Hematopoietic multipotent progenitor cell treated with erythropoietin and hydrocortisone succinate and interleukin-3 and kit ligand, for 17 days (in vitro differentiated cells): ENCODE measurements around the gene ZNHIT1.

Experiments used
- DNase-seq: peaks from one replicate; pipeline ENCODE4 v3.0.0-alpha.2; 2015; ENCODE audit warnings: low spot score

Gene ZNHIT1

DNA sequence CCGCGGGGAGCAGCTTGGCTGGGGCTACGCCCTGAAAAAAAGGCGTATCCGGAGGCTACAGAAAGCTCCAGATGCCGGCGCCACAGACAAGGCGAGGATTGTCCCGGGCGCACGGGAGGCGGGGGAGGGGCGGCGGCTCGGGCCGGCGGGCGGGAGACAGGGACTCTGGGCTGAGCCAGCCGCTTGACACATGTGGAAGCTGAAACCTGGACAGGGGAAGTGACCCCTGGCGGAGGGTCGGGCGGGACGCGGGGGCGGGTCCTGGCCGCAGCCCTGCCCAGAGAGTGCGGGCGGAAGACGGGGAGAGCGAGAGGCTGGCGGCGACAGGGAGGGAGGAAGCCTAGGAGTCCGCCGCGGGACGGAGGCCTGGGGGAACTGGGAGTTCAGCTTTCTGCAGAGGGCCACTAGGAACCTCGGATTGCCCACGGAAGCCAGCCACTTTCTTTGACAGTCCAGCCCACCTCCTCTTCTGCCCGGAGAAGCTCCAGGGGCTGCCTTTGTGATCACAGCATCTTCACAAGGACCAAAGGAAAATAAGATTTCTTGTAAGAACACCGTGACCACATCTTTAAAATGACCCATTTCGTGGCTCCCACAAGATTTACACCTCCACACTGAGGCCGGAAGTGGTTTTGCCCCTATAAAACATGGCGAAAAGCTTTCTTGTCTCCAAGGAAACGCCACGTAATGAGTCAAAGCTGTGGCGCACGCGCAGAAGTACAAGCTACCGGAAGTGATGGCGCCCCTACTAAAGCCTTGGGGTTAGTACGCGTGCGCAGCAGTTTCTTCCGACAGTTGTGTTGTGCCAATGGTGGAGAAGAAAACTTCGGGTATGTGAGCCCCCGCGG lies at the start of gene ZNHIT1, which contains the start of gene PLOD3:
Gene ZNHIT1, plus strand, starts transcription at position 778 of the 848 bp plus-strand sequence. Its CDS starts 31 bp downstream, at position 809.
Gene PLOD3, minus strand, starts transcription at position 194 of the 848 bp plus-strand sequence. CDS start 307 bp downstream, outside the sequence.
- DNase-seq: peak; percentile 100

DNA sequence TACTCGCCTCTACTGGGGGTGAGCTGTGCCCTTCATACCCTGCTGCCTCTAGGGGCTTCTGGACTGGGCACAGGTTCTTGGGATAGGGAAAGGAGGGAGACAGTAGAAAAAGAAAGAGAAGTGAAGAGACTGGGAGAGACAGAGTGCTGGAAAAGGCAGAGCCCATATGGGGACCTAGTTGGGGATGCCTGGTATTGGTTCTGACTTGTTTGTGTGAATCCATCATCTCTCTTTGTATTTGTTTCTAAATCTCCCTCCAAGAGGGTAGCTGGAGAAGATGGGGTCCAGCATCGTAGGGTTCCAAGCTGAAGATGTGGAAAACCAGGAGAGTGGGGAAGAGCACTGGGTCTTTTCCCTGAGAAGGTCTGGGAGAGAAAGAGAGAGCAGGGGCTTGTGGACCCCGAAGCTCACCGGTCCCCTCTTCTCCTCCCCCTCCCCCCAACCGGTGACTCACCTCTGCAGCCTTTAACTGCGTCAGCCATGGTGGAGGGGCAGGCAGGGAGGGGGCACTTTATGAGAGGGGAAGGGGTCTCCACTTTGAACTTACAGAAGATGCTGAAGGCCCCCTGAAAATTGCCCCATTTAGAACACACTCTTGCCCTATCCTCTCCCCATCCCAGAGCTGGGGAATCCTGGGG lies 49.4 kb upstream of the ZNHIT1 start:
- no peak for DNase-seq

DNA sequence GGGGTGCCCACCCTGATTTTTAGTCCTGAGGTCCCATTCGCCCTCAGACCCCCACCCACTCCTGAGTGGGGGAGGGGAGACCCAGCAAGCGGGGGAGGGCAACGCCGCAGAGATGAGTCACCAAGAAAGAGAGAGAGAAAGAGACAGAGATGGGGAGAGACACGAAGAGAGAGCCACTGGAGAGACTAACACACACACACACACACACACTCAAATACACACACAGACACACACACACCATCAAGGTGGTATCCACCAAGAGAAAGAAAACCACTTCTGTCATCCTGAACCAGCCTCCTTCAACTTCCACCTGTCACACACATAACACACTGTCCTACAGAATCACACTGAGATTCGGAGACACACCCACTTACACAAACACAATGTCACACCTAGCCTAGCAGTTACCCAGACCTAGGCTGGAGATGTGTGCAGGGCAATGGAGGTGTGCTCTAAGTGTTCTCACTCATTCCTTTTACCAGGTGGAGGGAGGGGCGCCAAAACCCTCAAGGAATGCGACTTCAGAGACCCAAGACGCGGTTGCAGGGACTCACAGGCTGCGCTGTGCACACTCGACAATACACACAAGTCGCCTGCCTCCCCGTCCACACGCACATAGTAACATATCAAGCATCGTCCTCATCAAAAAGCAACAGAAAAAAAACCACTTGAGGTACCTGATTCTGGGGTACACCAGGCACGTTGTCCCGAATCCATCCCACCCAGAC lies 48.7 kb upstream of the ZNHIT1 start:
- DNase-seq: no peak

DNA sequence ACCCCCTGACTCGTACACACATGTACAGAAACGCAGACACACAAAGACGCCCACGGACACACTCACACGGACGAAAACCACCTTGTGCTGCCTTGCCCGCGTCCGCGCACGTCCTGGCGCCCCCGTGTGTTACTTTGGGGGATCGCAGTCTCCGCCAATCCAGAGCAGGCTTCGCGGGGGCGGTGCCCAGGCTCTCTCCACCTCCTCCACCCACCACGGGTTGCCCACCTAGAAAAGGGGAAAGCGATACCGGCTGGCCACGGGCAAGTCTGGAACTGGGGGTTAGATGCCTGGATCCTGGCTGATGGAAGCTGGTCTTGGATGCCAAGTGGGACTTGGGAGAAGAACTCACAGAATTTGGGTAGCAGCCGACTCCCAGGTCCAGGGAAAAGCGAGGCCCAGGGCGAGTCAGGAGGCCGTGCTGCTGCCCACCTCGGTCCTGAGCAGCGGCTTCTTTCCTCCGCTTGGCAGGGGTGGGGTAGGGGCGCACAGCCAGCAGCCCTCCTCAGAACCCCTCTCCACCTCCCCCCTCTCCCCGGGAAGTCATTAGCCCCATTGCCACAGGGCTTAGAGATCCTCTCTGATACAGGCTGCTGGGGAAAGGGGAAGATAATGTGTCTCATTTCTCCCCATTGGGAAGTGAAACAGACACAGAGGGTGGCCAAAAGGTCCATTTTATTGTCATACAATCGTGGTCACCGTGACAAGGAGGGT lies 48.0 kb upstream of the ZNHIT1 start:
- peak; percentile 66 for DNase-seq

DNA sequence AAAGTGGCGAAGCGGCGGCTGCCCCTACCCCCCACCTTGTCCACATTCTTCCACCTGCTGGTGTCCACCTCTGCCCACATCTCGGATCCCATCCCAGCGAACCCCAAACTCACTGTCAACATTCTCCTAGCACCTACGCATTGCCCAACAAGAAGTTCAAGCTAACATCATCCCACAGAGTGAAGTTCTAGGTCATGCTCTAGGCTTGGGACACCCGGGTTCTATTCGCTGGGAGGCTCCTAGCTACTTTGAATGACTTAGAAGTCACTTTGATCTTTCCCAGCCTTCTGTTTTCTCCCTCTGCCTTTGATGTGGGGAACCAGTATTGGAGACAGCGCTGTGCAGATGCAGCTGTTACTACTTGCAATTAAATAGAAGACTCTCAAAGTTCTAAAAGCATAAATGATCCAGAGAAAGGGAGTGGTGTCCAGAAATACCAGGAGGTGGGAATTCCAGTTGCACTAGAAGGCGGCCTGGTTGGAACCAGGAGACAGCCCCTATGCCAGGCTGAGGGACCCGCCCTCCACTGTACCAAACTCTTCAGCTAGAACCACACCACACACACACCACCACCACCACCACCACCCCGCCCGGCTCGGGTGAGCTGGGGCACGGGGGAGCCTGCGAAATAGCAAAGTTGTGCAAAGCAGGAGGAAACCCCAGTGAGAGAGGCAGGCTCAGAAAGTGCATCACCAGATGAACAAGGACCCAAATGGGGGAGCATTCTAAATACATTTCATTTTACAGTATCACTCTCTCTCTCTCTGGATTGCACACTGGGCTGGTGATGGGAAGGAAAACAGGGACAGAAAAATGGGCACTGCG lies 47.1 kb upstream of the ZNHIT1 start:
- DNase-seq: no peak

DNA sequence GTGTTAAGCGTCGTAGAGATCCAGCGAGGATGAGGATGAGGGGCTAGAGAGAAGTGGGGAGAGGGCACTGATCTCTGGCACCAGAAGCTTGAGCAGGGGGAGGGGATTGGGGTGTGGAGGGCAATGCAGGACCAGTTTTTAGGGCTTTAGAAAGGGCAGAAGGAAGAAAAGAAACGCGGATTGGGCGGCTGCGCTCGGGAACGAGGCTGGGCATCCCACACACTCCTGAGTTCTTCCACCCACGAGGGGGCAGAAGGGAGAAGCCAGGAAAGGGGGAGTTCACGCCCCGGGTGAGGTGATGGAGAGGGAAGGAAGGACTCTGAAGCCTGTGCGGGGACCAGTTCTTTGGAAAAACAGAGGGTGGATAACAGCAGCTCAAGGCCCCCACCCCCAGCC lies 46.5 kb upstream of the ZNHIT1 start:
- DNase-seq: no peak

DNA sequence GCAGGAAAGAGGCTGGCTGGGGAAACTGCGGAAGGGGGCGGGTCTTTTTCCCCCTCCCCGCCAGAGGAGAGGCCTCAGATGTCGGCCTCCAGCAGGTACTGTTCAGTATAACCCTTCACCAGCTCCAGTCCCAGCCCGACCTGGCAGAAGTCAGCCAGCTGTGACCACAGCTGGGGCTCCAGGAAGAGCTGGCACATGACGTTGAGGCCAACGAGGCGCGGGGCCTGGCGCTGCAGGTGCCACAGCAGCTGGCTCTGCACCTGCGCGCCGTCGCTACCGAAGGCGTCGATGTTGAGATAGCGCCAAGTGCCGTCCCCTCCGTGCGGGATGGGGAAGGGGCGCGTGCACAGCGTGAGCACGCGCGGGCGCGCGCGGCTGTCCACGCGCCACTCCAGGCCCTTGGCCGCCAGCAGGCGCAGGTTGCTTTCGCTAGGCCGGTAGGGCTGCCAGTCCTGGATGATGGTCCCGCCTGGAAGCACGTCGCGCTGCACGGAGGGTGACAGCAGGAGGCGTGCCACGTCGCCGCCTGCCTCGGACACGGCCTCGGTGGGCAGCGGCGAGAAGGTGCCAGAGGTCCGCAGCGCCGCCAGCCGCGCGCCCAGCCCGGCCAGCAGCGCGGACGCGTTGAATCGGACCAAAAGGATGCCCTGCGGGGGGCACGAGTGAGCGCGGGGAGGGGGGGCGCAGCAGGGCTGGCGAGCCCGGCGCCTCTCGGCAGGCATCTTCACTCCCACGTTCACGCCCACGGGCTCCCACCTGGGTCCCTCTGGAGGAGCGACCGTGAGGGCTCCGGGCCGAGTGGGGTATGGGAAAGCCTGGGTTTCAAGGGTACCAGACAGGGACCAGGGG lies 45.7 kb upstream of the ZNHIT1 start:
- DNase-seq: no peak

DNA sequence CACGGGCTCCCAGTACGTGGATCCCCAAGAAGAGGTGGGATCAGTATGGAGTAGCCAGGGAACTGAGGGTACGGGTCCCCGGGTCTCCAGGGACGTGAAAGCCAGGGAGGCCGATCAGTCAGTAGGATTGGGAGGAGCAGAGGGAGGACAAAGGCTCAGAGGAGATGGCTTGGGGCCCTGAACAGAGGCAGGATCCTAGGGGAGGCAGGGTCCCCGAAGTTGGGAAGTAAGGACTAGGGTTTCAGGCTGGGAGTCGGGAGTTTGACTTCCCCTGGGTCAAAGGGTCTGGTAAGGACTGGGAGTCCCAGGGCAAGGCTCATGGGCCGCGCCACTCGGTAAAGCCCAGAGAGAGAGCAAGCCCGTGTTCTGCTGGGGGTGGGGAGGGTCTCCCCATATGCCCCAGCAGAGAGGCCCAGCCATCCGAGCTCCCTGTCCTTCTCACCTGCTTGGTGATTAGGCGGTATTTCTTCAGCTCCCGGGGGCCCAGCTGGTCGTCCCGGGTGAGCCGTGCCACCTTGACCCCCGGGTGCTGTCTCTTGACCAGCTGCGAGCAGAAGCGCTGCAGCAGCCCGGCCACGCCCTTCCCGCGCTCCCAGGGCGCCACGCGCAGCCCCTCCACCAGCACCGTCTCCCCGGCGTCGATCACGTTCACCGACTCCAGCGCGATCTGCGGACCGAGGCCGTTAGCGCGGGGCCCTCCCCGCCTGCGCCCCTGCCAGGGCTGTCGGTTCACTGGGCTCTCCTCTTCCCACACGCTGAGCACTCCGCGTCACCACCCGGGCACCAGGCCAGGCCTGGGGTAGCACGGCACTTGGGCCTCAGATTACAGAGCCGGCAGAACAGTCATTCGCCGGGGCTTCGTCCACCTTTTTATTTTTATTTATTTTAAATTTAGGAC lies 44.9 kb upstream of the ZNHIT1 start:
- no peak for DNase-seq

DNA sequence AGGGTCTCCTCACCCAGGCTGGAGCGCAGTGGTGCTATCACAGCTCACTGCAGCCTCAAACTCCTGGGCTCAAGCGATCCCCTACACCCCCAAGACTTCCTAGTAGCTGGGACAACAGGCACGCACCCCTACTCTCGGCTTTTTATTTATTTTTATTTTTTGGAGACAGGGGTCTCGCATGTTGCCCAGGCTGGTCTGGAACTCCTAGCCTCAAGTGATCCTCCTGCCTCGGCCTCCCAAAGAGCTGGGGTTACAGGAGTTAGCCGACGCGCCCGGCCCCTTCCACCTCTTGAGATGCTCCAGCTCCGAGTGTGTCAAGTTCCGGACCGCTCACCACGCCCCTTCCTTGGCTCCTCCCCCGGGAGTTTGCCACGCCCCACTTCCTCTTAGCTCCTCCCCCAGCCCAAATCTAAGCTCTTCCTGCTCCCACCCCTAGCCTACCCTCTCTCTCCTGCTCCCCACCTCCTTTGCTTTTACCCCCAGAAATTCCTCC lies 44.2 kb upstream of the ZNHIT1 start:
- DNase-seq: peak; percentile 39

DNA sequence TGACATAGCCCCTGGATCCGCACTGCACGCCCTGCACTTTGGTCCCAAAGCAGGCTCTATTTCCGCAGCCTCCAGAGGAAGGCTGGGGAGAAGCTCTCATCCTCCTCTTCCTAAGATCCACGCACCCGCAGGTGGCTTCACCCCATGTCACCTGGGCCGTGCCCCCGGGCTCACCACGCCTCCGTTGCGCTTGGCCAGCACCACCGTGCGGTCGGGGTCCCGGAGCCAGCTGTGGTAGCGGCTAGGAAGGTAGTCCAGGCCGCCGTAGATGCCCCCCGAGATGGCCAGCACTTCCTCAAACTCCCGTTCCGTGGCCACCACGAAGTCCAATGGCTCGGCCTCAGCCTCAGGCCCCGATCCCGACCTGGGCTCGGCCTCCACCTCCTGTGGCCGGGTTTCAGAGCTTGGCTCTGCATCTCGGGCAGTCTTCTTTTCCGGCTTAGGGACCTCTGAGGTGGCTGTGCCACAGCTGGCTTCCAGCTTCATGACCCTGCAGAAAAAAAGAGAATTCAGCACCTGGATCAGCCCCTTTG lies 43.6 kb upstream of the ZNHIT1 start:
- no peak for DNase-seq

DNA sequence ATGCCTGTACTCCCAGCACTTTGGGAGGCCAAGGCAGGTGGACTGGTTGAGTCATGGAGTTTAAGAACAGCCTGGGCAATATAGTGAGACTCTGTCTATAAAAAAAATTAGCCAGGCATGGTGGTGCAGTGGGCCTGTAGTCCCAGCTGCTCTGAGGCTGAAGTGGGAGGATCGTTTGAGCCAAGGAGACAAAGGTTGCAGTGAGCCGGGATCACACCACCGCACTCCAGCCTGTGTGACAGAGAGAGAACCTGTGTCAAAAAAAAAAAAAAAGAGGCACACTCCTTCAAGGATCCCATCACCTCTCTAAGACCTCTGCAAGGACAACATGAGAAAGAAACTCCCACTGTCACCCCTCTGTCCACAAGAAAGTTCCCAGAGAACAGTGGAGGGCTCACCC lies 42.3 kb upstream of the ZNHIT1 start:
- no peak for DNase-seq

DNA sequence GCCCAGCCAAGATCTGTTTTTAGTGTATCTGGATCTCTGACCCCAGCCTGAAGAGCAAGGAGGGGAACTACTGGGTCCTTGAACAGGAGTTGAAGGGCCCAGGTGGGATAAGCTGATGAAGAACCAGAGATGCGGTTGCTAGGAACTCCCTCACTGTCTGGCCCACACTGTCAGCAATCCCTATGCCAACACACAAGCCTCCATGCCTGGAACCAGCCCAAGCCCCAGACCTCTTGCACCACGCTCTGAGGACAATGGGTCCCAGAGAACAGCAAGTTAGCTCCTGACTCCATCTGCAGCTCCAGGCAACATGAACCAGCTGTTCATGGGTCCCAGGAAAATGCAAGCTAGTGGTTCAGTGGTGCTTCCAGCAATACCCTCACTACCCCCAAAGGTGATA lies 40.3 kb upstream of the ZNHIT1 start:
- DNase-seq: no peak

DNA sequence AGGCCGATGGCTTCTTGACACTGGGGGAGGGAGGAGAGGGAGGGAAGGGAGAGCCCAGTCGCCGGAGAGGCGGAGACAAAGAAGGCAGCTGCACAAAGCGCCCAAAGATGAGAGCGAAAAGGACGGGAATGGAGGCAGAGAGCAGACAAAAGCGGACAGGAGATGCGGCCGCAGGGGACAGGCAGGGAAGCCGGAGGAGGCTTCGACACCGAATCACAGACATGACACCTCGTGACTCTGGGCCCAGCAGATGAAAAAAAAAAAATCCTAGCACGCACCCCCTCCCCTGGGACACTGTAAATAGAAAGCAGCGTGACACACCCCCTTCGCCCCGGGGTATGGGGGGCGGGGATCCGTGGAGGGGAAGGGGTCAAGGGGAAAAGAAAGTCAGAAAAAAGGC lies 38.8 kb upstream of the ZNHIT1 start:
- DNase-seq: no peak

DNA sequence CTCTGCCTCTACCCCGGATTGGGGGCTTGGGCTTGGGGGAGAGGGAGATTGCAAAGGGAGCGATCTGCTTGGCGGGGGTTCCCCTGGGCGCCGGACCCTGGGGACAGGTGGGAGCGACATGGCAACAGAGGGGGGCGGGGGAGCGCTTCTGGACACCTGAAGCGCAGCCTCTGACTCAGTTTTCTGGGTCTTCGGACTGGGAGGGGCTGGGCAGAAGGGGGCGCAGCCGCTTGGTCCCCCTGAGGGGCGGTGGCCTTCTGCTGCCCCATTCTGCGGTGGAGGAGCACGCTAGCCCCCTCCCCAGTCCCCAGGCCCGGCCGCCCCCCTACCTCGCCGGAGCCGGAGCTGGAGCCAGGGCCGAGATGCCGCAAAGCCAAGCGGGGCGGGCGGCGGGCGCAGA lies 38.3 kb upstream of the ZNHIT1 start:
- no peak for DNase-seq

DNA sequence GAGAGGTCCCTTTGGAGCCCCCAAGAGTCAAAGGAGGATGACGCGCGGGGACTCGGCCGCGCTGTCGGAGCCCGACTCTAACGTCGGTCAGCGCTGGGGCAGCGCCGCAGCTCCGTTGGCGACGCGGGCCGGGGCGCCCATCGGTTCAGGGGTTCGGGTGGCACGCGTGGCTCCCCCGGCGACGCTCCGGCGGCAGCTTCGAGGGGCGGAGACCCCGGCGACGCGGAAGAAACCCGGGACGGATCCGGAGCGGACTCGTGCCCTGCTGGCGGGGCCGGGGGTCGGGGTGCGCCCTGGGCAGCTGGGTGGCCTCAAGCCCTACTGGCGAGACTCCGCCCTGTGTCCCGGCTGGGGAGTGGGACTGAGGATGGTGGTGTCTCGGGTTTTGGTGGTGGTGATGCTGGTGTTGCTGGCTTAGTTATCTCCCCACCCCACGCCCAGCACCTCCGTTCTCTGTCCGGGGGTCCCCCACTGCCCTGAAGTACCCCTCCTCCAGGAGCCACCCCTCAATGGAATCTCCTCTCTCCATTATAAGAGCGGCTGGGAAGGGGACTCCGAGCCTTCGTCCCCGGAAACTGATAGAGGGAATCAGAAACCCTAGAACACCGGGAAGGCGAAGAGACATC lies 37.7 kb upstream of the ZNHIT1 start, which contains the start of gene NAT16:
Gene NAT16, minus strand, starts transcription at position 164 of the 626 bp plus-strand sequence. CDS start 5,486 bp downstream, outside the sequence.
- no peak for DNase-seq

DNA sequence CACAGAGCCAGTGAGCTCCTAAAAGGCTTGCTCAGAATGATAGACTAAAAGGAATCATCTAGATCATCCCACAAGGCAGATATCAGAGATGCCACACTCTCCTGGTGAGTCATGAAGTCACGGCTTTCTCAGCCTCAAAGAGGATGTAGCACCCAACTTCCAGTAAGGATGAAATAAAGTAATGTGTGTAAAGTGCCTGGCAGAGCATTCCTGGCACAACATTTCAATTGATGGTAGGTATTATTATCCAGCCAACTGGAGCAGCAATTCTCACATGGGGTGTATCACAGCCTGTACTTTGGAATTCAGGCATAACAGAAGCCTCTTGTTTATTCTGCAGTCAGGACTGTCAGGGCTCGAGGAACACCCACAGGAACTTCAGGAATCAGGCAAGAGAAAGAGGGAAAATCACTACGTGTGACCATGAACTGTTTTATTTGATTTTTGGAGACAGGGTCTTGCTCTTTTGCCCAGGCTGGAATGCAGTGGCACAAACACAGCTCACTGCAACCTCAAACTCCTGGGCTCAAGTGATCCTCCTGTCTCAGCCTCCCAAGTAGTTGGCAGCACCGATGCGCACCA lies 32.6 kb upstream of the ZNHIT1 start:
- DNase-seq: no peak

DNA sequence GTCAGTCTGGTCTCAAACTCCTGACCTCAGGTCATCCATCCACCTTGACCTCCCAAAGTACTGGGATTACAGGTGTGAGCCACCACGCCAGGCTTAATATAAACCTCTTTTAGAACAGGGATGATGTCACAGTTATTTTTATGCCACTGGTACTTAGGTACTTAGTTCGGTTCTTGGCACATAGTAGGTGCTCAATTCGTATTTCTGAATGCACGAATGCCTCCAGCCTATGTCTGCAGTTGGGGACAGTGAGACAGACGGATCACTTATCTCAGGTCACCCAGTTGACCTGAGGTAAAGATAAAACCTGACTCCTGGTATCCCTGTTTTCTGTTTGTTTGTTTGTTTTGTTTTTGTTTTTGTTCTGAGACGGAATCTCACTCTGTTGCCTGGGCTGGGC lies 31.8 kb upstream of the ZNHIT1 start:
- DNase-seq: no peak
